HG03108 (cell line): ENCODE measurements around the gene ERC2.

Source experiments
- ATAC-seq: cut with Tn5 transposase; IDR thresholded peaks from one replicate; pipeline ENCODE4 v1.9.1; 2021; ENCODE audit warnings: moderate library complexity; ENCODE audit not compliant: unreplicated experiment

ERC2 gene

DNA sequence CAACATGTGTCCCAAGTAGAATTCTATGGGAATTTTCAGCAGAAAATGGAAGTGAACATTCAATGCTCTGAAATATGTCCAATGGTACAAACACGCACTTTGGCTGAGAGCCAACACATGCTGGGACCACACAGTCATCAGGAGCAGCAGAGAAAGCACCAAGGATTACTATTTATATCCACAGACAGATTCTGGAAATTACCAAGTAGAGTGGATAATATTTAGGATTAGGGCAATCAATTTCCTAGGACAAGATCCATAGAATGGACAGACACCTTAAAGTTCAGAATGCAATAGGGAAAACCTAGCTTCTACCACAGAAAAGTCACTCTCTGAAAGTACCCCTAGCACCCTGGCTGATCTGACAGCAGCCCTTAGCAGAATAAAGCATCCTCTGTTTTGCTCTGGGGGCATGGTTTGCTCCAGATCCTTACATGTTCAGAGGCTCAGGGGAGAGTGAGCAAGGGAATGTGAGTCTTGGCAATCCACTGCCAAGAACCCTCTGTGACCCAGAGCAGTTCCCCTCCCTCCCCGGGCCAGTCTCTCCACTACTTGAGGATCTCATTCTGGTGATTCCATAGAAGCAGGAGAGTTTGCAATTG, 775.2 kb downstream of the ERC2 start:
- ATAC-seq, result no peak

DNA sequence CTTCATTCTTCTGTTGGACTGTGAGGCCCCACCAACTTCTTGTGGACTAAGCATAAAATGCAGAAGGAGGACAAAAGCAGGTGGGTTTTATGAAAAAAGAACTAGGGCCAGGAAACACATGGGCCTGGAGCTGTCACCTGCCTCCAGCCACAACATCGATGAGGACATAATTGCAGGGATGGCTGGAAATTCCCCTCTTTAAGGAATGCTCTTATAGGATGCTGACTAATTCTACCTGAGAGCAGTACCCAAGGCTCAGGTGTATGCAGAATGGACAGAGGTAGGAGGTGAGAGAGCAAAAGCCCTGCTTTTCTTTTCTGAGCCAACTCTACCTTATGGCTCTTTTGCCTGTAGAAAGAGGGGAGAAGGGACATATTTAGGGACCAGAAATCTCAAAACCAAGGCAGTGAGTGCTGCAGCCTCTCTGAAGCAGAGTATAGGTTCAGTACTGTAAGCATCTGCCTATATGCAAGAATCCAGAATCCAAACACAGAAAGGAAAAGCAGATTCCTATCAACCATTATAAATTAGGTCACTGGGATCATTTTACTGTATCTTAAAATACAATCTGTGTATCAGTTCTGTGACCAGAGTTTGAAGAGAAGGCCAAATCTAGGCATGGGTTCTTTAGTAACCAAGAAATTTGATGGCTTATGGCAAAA, 775.8 kb downstream of the ERC2 start:
- ATAC-seq, result no peak

GRCh38 chr3:55691141-55691540, 777.1 kb downstream of the ERC2 start:
- ATAC-seq, result no peak

DNA sequence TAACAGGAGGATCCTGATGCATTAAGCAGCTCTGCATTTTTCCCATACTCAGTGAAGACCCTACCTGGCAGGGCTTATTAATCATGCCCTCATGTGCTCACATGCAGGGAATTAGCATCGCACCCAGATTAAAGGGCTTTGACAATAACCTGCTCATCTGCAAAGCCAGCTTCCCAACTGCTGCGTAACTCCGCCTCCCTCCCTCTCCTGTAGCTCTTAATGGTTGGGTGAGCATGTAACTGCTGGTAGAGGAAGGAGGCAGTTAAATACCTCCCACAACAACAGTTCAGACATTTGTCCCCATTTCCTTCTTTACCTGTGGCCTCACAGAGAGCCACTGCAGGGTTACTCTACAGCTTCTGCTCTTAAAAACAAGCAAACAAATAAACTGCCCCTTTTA, 777.5 kb downstream of the ERC2 start:
- ATAC-seq, result peak; percentile 55

DNA sequence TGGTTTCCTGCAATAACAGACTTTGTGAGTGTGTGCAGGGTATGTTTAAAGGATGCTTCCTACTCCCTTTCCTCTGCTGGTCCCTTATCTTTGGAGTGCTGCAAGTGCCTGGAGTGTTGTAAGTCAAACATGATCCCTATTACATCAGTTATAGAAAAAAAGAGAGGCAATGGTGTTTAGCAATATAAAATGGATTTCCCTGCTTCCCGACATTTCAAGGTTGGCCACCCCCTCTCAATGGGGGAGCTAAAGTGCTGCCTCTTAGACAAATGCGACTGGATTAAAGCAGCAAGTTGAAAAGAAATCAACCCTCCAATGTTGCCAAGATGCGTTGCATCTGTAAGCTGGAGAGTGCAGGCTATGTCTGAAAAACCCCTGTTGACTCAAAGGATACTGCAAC, 778.1 kb downstream of the ERC2 start:
- ATAC-seq, result no peak

DNA sequence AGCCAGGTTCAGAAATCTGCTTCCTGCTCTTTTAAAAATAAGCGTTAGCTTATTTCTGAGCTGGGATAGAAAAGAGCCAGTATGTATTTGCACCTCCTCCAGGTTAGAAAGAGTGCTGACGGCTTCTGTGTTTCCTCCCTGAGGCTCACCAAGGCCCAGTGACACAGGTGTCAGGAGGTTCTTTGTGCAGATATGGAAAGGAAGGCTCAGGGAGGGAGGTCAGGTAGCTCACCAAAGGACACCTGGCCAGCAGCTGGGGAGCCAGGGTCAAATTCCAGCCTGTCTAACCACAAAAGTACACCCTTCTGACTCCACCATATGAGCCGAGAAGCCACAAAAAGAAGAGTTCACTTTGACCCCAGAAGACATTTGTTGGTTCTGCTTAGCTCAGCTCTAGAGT, 780.1 kb downstream of the ERC2 start:
- no peak for ATAC-seq

DNA sequence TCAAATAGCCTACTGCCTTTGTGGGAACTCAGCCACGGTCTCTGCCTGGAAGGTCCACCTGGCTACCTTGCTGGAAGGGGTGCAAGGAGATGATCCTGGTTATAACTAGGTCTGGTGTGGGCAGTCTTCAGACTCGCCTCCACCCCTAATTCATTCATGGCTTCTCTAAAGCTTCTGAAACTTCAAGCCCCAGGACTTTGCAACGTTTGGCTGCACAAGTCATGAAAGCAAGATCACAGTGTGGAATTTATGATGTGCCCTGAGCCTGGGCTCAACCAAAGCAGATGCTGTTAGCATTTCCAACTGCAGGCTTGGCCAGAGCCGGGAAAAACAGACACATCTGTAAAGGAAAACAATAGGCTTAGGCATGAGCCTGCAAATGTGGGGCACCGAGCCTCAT, 780.7 kb downstream of the ERC2 start:
- ATAC-seq, result no peak

- ATAC-seq, result no peak
Measured at GRCh38 chr3:55686426-55687254, 781.6 kb downstream of the ERC2 start.

DNA sequence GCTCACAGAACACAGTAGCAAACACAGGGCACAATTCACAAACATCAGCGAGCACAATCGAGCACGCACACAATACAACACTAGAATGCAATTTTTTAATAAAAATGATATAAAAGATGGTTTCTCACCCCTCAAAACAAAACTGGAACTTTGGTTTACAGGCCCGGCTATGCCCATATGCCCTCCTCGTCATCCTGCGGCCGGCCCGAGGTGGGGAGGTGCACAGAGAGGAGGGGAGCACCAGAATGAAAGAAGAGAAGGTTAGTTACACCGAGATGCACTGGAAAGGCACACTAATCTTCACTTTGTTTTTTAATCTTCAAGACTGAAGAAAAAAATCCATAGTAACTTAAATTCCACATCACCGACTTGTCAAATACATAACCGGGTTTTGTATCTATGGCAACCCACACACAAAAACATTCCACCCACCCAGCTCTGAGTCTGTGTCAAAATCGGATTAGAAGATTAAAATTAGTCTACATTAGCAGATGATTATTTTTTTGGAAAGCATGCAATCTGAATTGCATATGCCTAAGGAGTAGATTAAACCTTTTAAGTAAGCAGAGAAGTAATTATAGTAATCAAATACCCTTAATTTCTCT, 784.5 kb downstream of the ERC2 start:
- no peak for ATAC-seq

DNA sequence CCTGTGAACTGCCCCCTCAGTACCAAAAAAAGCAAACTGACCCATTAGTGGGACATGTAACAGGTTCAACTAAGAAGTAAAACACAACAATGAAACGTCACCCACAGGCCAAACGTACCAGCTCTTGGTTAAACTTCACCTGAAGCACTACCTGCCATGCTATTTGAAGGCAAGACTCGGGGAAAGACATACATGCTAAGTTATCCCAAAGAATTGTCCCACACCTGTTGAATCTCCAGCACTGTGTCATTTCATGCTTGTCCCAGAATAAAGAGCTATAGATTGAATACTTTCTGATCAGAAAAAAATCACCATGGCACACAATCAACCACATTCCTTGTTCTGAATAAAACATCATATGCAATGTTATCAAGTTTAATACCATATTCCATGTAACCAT, 785.8 kb downstream of the ERC2 start:
- ATAC-seq, result no peak

DNA sequence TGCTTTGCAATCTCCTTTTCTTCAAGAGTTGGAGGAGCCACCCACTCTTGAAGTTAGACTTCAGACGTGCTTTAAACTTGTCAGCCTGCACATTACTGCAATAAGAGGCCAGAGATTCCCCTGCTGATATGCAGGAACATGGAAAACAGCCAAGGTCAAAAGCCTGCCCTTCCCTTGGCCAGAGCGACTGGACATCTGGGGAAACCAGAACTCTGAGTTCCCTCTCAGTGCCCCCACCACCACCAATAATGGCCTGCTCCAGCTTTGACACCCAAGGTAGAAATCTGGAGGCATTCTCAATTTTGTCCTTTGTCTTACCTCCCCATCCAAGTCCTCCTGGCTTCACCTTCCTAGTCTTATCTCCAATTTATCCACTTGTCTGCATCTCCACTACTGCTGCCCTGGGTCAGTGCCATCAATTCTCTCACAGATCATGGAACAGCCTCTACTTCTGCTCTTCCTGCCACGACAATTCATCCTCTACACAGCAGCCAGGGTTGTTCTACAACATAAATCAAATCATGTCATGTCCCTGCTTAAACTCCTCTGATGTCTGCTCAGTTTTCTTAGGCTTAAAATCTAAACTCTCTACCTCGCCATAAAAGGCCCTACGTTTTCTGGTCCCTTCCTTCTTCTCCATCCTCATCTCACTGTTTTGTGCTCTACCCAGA, 789.6 kb downstream of the ERC2 start:
- ATAC-seq, result no peak

DNA sequence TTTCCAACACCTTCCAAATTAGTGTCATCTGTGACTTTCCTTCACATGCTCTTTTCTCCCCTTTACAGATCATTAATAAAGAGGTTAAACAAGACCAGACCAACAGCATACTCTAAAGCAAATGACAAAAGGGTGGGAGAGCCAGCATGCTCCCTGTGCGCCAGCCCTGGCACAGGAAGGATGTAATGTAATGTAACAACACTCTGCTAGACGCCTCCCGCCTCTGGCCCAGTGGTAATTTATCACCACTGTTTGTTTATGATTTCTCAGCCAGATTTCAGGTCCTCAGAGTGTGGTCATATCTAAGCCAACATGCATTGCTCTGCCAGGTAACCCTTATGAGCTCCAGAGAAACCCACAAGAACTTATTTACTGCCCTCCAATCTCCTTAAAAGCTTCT, 791.6 kb downstream of the ERC2 start:
- ATAC-seq, result no peak

DNA sequence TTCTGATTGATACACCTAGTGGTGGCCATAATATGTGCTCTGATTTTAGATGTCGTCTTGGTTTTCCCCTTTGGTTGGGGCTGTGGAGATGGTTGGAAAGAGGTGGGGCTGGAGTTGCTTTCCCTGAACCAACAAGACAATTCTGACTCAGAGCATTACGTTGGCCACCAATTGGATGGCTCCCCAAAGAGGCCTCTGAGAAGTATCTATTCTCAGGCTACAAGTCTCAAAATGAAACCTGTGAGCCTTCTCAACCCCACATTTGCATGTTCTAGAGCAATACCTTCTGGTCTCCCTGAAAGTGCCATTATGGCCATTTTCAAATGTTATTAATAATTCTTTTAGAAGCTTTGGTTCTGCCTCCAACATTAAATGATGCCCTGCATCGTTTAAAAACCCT, 792.8 kb downstream of the ERC2 start:
- peak; percentile 95 for ATAC-seq

DNA sequence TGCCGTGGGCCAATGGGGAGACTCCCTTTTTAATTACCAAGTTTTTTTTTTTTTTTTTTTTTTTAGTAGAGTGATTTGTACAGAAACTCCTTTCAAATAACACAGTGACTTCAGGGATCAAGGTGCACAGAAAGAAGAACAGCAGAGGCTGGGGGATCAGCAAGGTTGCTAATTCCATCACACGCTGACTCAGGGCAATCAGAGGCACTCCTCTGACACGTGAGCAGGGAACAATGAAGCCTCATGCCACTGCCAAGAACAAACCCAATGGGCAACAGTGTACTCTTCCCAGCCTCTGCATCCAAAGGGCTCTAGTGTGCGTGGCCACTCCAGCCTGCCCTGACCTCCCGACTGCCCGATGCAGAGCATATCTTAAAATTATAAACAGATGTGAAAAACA, 794.5 kb downstream of the ERC2 start:
- no peak for ATAC-seq

- ATAC-seq, result no peak
Measured at GRCh38 chr3:55669133-55669532, 799.1 kb downstream of the ERC2 start.

DNA sequence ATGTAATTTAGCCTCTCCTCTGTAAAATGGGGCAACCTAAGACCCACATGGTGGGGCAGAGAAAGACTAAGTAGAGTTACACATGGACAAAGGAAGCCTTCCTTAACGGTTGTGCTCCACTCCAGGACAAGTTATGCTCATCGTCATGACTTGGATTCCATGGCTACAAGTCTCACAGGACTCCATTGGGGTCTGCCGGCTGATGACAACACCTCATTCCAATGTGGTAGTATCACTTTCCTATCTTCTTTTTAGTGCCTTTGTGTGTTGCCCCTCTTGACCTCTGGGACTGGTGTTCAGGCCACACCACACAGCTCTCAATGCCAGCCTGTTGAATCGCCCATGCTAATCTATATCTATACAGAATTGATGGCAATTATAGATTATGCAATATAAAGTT, 799.9 kb downstream of the ERC2 start:
- ATAC-seq, result no peak

DNA sequence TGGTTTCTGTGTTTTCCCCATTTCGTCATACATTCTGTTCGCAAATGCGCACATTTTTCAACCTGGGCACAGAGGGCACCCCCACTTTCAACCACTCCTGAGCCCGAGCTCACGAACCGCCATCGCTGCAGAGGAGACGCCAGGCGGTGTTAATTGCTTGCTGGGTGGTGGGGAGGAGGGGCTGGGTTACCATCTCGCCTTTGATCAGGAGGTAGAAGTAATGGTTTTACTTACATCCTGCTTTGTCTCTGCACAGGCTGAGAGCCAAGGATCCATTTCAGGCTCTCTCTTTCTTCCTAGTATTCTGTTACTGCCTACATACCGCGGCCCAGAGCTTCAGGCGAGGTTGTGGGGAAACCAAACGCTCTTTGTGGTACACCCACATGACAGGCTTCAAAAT, 803.9 kb downstream of the ERC2 start:
- no peak for ATAC-seq

DNA sequence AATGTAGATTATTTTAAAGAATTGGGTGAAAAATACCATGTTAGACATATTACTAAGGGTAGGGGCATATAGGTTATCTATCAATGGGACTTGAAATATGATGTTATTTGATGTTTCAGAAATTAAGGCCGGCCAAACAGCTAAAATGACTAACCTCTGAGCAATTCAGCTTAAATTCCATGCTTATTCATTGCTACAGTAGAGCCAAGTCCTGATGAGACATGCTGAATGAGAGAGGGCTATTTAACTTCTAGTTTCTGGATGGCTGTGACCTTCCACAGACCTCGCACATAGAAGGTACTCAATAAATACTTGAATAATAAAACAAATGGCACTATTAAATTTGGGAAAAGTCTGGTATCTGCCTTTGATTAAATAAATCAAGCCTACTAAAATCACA, 805.6 kb downstream of the ERC2 start:
- ATAC-seq, result no peak

DNA sequence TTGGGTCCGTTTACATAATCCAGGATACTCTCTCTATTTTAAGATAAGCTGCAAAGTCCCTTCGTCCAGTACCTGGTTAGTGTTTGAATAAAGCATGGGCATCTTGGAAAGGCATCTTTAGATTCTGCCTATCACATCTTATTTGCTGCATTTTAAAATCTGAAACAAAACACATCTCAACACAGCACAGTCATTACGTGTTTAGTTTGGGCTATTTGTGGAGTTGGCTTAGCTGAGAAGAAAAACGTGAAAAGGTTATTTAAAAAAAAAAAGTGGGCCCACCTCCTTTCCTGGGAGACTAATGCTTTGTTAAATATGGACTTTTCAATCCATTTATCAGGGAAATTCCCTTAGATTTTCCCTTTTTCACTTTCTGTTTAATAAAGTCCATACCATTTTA, 806.7 kb downstream of the ERC2 start:
- ATAC-seq, result no peak

GRCh38 chr3:55661141-55661540, 807.1 kb downstream of the ERC2 start:
- ATAC-seq, result no peak

- ATAC-seq, result no peak
Measured at GRCh38 chr3:55660642-55661041, 807.6 kb downstream of the ERC2 start.
